B cell (primary cell): Measurements from ENCODE around the gene PAK3. TPM values are rescaled to one million over a fixed set of nuclear protein-coding genes. Genes with fewer than 3 reads are reported as not detected.

Experiments
- ATAC-seq: fragments of 200-7000 bp; cut with Tn5 transposase; one replicate; pipeline ENCODE4 v1.10.0; 2021; ENCODE audit warnings: low read depth, mild to moderate bottlenecking, moderate number of reproducible peaks, moderate library complexity
- CTCF ChIA-PET: fragments of 350-600 bp; sonication (Branson Sonifier 250); formaldehyde crosslinking; loops from one replicate; lab custom pipeline; 2021; ENCODE audit warnings: antibody characterized with exemption, inconsistent platforms; lab: Charles Lee
- POLR2A ChIA-PET: fragments of 350-600 bp; sonication (Branson Sonifier 250); formaldehyde crosslinking; loops from one replicate; lab custom pipeline; 2021; ENCODE audit warnings: antibody characterized with exemption; lab: Charles Lee
- DNase-seq: peaks from one replicate; pipeline ENCODE4 v3.0.0; 2013
- H2AFZ ChIP-seq: 2 replicates; pipeline ENCODE4 v1.6.1; 2012; ENCODE audit warnings: mild to moderate bottlenecking, low read depth, low read length; ENCODE audit not compliant: insufficient read depth, poor library complexity, severe bottlenecking
- H3K27ac ChIP-seq, 2 donors: 1 replicate in 1 of 2; 2 replicates in 1 of 2; pipeline ENCODE4 v1.5.1; 2012 to 2013; ENCODE audit warnings: low read length in 2 of 2, mild to moderate bottlenecking in 2 of 2, moderate library complexity in 1 of 2
- H3K27me3 ChIP-seq, 4 experiments: fragments of 200-600 bp in 1 of 4; sonication (generic) in 1 of 4; replicated peaks in 1 of 4; 1 replicate in 2 of 4; 2 replicates in 2 of 4; pipeline versions ENCODE4 v1.6.1 to v1.7.0; 2013 to 2016; ENCODE audit warnings: low read length in 3 of 4, mild to moderate bottlenecking in 2 of 4, mixed read lengths in 1 of 4, moderate library complexity in 1 of 4; ENCODE audit not compliant: insufficient read depth in 4 of 4, control insufficient read depth in 3 of 4; ENCODE audit errors: control extremely low read depth in 1 of 4
- H3K36me3 ChIP-seq, 2 experiments: replicated peaks in 1 of 2; 1 replicate in 1 of 2; 2 replicates in 1 of 2; pipeline versions ENCODE4 v1.6.1 to v1.7.1; 2013; ENCODE audit warnings: low read length in 1 of 2; ENCODE audit not compliant: insufficient read depth in 2 of 2, control insufficient read depth in 1 of 2; ENCODE audit errors: control extremely low read depth in 1 of 2, extremely low read depth in 1 of 2
- H3K4me1 ChIP-seq, 2 donors: fragments of 200-600 bp in 1 of 2; sonication (generic) in 1 of 2; 1 replicate in 1 of 2; 2 replicates in 1 of 2; pipeline versions ENCODE4 v1.5.1 to v1.6.1; 2013 to 2017; ENCODE audit warnings: low read length in 2 of 2; ENCODE audit not compliant: control insufficient read depth in 2 of 2, insufficient read depth in 2 of 2
- H3K4me2 ChIP-seq: replicated peaks from 2 replicates; pipeline ENCODE3; 2012; ENCODE audit warnings: mild to moderate bottlenecking, low read depth, low read length; ENCODE audit not compliant: poor library complexity, severe bottlenecking
- H3K4me3 ChIP-seq, 5 experiments: fragments of 200-600 bp in 1 of 5; sonication (generic) in 1 of 5; 1 replicate in 3 of 5; 2 replicates in 2 of 5; pipeline versions ENCODE4 v1.5.1 to v1.7.0; 2011 to 2016; ENCODE audit warnings: low read length in 4 of 5, mild to moderate bottlenecking in 4 of 5, low read depth in 2 of 5, control low read depth in 1 of 5, moderate library complexity in 1 of 5; ENCODE audit not compliant: insufficient read depth in 1 of 5; ENCODE audit errors: control extremely low read depth in 1 of 5, extremely low read depth in 1 of 5
- H3K79me2 ChIP-seq: fragments of 200-600 bp; sonication (generic); one replicate; pipeline ENCODE4 v1.6.0; 2016; ENCODE audit warnings: low read length; ENCODE audit not compliant: control insufficient read depth, insufficient read depth
- H3K9ac ChIP-seq: fragments of 200-600 bp; sonication (generic); 2 replicates; pipeline ENCODE4 v1.6.1; 2017; ENCODE audit warnings: mild to moderate bottlenecking, low read length, moderate library complexity
- H3K9me3 ChIP-seq, 3 donors: one replicate each; pipeline versions ENCODE4 v1.6.1 to v1.7.1; 2013; ENCODE audit warnings: low read length in 2 of 3; ENCODE audit not compliant: control insufficient read depth in 2 of 3, insufficient read depth in 1 of 3; ENCODE audit errors: control extremely low read depth in 1 of 3
- H4K20me1 ChIP-seq: 2 replicates; pipeline ENCODE4 v1.6.0; 2012; ENCODE audit warnings: mild to moderate bottlenecking, low read length; ENCODE audit not compliant: insufficient read depth, control insufficient read depth, poor library complexity, severe bottlenecking
- H3K27ac Mint-ChIP-seq: one replicate; pipeline ENCODE4 v1.8.0; 2021; ENCODE audit warnings: mixed read lengths
- H3K27me3 Mint-ChIP-seq: one replicate; pipeline ENCODE4 v1.8.0; 2021; ENCODE audit warnings: mixed read lengths
- H3K4me1 Mint-ChIP-seq: one replicate; pipeline ENCODE4 v1.8.0; 2021; ENCODE audit warnings: mixed read lengths
- H3K4me3 Mint-ChIP-seq: one replicate; pipeline ENCODE4 v1.8.0; 2021; ENCODE audit warnings: mixed read lengths
- H3K9me3 Mint-ChIP-seq: one replicate; pipeline ENCODE4 v1.8.0; 2022; ENCODE audit warnings: mixed read lengths; ENCODE audit not compliant: insufficient read depth
- EZH2 ChIP-seq: IDR thresholded peaks from 2 replicates; pipeline ENCODE4 v1.6.1; 2012; ENCODE audit warnings: borderline replicate concordance, low read depth, mild to moderate bottlenecking, moderate library complexity, low read length; ENCODE audit not compliant: insufficient read depth, poor library complexity, severe bottlenecking
- WGBS: methylation state at CpG from one replicate; pipeline ENCODE4 v1.1.5; 2013; ENCODE audit warnings: missing lambda C conversion rate; ENCODE audit not compliant: insufficient coverage; 5-methylcytosine and 5-hydroxymethylcytosine counted together
- intact Hi-C: fragments of 100-400 bp; cut with micrococcal nuclease; formaldehyde crosslinking; loops from one replicate; pipeline ENCODE4 v1.10.0; 2022
- polyA plus RNA-seq: library from polyadenylated mRNA; depleted of rRNA; stranded (reverse); fragments of >200 nt; gene quantifications from 2 replicates; pipeline ENCODE4 v1.2.3, GENCODE V29; 2012
- total RNA-seq, 2 donors: library from RNA; stranded (reverse); fragments of 120-200 nt in 1 of 2; gene quantifications; 1 replicate in 1 of 2; 2 replicates in 1 of 2; pipeline versions ENCODE4 v1.2.3 to v1.2.4, GENCODE V29; 2013 to 2022
- TF ChIP-seq, protein P1 (sequence below): fragments of 200-600 bp; IDR thresholded peaks from one replicate; pipeline ENCODE4 v1.8.0; 2022; ENCODE audit warnings: antibody characterized with exemption, mild to moderate bottlenecking

The PAK3 gene
- total and polyA plus RNA-seq, 2 donors (not counting 1 experiment from before 2014, with no cell fraction given): 0.17 TPM; not detected in 1

GRCh38 chrX:111170017-111170416 is 74.0 kb downstream of the PAK3 start:
- no peak overlapping the region for H3K4me2 ChIP-seq
- H3K27ac ChIP-seq: no peak overlapping the region
- ChIA-PET POLR2A (no interaction called here), CTCF (no interaction called here)
- no peaks in the 10 kb centered on the region for H3K9me3 Mint-ChIP-seq
- H3K9ac ChIP-seq: no peak overlapping the region
- H3K27ac Mint-ChIP-seq: no peak overlapping the region
- H3K27me3 ChIP-seq: no peaks in the 10 kb centered on the region
- H3K4me1 ChIP-seq: no peaks in the 10 kb centered on the region
- H3K4me3 Mint-ChIP-seq: no peak overlapping the region
- no peak for DNase-seq
- H3K9me3 ChIP-seq: no peaks in the 10 kb centered on the region
- no peak for ATAC-seq
- H3K36me3 ChIP-seq: no peaks in the 10 kb centered on the region
- no peaks in the 10 kb centered on the region for H3K79me2 ChIP-seq
- no peaks in the 10 kb centered on the region for H3K27me3 Mint-ChIP-seq
- no peak overlapping the region for H2AFZ ChIP-seq
- H3K4me1 Mint-ChIP-seq: no peaks in the 10 kb centered on the region
- WGBS: no CpG with 5 or more reads among the region's 1 CpG
- no peaks in the 10 kb centered on the region for H4K20me1 ChIP-seq
- TF ChIP-seq, protein P1, sequence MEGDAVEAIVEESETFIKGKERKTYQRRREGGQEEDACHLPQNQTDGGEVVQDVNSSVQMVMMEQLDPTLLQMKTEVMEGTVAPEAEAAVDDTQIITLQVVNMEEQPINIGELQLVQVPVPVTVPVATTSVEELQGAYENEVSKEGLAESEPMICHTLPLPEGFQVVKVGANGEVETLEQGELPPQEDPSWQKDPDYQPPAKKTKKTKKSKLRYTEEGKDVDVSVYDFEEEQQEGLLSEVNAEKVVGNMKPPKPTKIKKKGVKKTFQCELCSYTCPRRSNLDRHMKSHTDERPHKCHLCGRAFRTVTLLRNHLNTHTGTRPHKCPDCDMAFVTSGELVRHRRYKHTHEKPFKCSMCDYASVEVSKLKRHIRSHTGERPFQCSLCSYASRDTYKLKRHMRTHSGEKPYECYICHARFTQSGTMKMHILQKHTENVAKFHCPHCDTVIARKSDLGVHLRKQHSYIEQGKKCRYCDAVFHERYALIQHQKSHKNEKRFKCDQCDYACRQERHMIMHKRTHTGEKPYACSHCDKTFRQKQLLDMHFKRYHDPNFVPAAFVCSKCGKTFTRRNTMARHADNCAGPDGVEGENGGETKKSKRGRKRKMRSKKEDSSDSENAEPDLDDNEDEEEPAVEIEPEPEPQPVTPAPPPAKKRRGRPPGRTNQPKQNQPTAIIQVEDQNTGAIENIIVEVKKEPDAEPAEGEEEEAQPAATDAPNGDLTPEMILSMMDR: no peak
- TF ChIP-seq EZH2: no peak
- no peak overlapping the region for H3K4me3 ChIP-seq
- intact Hi-C loops: no loop called here

DNA sequence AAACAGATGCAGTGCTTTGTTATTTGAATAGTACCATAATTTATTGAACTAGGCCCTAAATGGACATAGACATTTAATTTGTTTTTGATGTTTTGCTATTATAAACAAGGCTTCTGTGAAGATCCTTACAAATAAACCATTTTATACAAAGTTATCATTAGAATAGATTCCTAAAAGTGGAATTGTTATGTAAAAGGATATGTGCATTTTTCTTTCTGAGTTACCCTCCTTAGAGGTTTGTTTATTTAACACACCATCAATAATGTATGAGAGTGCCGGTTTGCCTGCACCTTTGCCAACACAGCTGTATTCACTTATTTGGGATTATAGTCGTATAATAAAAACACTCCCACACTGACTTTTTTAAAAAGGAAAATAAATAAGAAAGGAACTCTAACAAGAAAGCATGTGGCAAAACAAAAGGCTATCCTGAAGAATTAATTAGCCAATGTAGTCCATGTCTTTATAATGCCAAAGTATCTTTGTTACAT is 84.8 kb downstream of the PAK3 start:
- no CpG with 5 or more reads among the region's 2 CpGs for WGBS
- Histone ChIP-seq H3K9me3 (no peaks in the 10 kb centered on the region), H3K27me3 (no peaks in the 10 kb centered on the region), H3K4me3 (no peak overlapping the region), H2AFZ (no peak overlapping the region), H3K27ac (no peak overlapping the region), H3K9ac (no peak overlapping the region), H4K20me1 (no peaks in the 10 kb centered on the region), H3K4me1 (no peaks in the 10 kb centered on the region), H3K4me2 (no peak overlapping the region), H3K79me2 (no peaks in the 10 kb centered on the region), H3K36me3 (no peaks in the 10 kb centered on the region)
- Mint-ChIP-seq H3K4me1 (no peaks in the 10 kb centered on the region), H3K9me3 (no peaks in the 10 kb centered on the region), H3K27me3 (no peaks in the 10 kb centered on the region), H3K27ac (no peak overlapping the region), H3K4me3 (no peak overlapping the region)
- ChIA-PET POLR2A (no interaction called here), CTCF (no interaction called here)
- TF ChIP-seq, protein P1: no peak
- no peak for TF ChIP-seq EZH2
- ATAC-seq (no peak), DNase-seq (no peak)
- intact Hi-C loops: no loop called here
